HuH-7 (cell line): ENCODE data around the gene AUTS2.

Source experiments
- DNase-seq: peaks from one replicate; pipeline ENCODE4 v3.0.0; 2011; ENCODE audit warnings: low spot score

Gene AUTS2

GRCh38 chr7:69599955-69600709 is 1.9 kb downstream of the AUTS2 start:
- DNase-seq = no peak

DNA sequence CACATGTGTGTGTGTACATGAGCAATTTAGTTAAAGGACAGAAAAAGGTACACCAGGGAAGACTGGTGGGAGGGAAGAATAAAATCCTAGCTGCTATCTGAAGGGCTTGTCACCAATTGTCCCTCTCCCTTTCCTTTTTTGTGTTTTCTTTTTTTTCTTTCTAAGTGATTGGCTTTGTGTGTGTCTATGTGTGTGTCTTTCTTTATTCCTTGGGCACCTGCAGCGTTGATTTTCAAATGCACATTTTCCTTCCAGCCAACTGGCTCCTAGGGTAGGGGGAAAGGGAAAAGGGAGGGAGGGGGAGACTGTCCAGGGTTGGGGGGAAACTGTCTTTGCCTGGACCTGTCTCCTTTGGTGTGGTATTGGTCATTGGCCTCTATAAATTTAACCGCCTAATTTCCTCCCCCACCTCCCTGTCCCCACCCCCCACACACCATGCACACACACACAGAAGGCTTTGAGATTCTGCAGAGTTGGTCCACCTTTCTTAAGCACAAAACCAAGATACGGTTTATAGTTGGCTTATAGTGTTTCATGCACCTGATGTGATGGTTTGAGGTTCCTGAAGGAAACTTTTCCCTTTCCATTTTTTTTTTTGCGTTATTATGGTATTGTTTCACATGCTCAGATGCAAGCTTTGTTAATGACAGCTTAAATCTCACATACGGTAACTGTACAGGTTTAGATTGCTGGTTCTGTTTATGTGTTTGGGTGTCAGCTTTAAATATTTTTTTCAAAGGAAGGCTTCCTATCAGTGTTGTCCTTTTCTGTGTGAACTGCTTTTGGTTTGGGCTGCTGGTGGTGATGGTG is 2.6 kb downstream of the AUTS2 start:
- no peak for DNase-seq

- DNase-seq = no peak
Observed at GRCh38 chr7:69602522-69602921, 4.2 kb downstream of the AUTS2 start.

DNA sequence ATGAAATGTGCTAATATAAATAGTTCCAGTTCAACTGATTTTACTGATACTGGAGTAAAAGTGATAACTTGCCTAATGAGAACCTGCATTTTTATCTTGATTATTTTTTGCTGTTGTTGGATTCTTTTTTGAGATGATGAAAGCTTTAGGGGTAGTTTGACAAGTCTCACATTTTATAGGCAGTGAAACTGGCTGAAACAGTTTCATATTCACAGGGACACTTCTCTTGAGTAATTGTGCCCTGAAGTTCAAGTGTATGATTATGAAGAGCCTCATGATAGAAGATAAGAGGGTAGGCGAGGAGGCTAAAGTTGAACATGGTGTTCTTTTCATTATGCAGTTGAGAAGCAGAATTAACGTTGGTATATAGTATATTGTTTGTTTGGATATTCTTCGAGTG is 5.1 kb downstream of the AUTS2 start:
- DNase-seq = no peak

DNA sequence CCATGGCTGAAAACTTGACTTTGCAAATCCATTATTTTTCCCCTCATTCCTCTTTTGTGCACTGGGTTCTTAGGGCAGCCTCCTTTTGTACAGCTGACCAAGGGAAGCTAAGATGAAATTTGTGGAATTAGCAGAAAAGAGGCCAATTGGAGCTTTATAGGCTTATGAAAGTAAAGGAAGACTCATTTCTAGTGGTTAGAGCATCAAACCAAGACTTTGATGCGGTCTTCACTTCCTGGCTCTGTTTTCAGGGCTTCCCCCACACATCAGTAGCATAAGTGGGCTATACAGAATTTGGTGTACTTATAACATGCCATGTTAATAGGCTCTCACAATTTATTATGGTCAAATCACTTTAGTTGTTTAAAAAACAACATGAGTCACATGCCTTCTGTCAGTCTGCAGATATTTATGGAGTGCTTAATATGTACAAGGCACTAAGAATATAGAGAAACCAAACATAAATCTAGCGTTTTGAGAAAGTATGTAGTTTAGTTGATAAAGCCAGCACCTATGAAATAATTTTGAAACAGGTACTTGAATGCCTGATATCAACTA is 5.7 kb downstream of the AUTS2 start:
- no peak for DNase-seq

- no peak for DNase-seq
Observed at GRCh38 chr7:69605070-69605469, 6.8 kb downstream of the AUTS2 start.

- no peak for DNase-seq
Observed at GRCh38 chr7:69605546-69605945, 7.3 kb downstream of the AUTS2 start.

DNA sequence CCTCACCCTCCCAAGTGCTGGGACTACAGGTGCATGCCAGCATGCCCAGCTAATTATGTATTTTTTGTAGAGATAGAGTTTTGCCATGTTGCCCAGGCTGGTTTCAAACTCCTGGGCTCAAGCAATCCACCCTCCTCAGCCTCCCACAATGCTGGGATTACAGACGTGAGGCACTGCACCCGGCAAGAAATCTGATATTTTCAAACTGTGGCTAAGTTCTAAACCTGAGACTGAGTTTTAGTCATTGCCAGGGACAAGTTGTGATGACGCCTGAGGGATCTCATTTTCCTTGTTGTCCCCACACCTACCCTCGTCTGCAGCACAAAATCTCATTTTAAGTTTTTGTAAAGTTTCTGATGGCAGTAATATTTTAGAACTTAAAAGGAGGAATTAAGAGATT is 9.8 kb downstream of the AUTS2 start:
- DNase-seq = no peak

DNA sequence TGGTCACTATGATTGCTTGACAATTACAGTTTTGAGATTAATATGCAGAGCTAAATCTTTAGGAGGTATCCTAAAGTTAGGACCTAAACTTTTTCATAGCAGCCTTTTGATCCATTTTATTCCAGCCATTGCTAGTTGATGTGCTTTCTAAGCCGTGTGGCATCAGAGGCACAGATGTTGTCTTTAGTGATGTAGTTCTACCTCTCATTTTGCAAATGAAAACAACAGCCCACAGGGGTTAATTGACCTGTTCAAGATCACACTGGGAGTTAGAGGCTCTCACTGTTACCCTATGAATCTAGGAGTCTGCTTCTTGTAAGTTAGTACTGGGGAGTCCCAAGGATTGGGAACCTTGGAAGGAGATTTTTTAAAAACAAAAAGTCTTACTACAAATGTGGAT is 10.6 kb downstream of the AUTS2 start:
- DNase-seq = no peak

- DNase-seq = no peak
Observed at GRCh38 chr7:69609541-69610373, 11.5 kb downstream of the AUTS2 start.

GRCh38 chr7:69610374-69611084 is 12.3 kb downstream of the AUTS2 start:
- no peak for DNase-seq

GRCh38 chr7:69612981-69613380 is 14.7 kb downstream of the AUTS2 start:
- no peak for DNase-seq

- no peak for DNase-seq
Observed at GRCh38 chr7:69613846-69614245, 15.6 kb downstream of the AUTS2 start.

- DNase-seq = no peak
Observed at GRCh38 chr7:69615685-69616084, 17.4 kb downstream of the AUTS2 start.

GRCh38 chr7:69617364-69617763 is 19.1 kb downstream of the AUTS2 start:
- no peak for DNase-seq

- no peak for DNase-seq
Observed at GRCh38 chr7:69619054-69619453, 20.8 kb downstream of the AUTS2 start.

- DNase-seq = no peak
Observed at GRCh38 chr7:69619635-69620034, 21.4 kb downstream of the AUTS2 start.

DNA sequence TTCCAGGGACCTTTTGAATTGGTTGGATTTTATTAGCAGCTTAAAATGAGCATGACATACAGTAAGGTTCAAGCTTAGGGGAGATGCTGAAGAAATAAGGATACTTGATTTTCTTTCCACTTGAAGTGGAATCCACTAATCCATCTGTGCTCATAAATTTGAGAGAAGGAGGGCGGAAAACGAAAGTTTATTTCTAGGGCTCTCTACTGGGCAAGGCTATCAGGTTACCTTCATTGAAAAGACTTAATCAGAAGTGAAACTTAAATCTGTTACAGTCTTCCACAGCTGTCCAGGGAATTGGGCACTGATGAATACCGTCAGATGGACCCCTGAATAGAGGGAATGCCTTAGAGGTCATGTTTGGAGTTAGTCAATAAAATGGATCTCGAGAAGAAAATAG is 21.8 kb downstream of the AUTS2 start:
- no peak for DNase-seq

DNA sequence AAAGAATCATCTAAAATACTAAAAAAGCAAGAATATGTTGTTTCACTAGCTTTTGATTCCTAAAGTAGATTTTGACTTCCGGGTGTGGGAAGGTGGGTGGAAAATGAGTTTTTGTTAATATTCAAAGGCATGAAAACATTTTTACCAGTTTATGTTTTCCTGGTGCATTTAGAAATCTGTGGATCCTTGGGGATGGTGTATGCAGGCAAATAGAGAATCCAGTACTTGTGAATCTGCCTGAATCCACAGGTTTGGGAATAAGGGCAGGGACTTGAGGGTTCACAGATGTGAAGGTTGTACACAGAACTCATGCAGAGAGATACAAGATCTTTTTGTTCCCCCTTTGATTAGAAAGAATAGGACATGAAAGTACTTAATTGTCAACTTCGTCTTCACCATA is 22.4 kb downstream of the AUTS2 start:
- DNase-seq = no peak

DNA sequence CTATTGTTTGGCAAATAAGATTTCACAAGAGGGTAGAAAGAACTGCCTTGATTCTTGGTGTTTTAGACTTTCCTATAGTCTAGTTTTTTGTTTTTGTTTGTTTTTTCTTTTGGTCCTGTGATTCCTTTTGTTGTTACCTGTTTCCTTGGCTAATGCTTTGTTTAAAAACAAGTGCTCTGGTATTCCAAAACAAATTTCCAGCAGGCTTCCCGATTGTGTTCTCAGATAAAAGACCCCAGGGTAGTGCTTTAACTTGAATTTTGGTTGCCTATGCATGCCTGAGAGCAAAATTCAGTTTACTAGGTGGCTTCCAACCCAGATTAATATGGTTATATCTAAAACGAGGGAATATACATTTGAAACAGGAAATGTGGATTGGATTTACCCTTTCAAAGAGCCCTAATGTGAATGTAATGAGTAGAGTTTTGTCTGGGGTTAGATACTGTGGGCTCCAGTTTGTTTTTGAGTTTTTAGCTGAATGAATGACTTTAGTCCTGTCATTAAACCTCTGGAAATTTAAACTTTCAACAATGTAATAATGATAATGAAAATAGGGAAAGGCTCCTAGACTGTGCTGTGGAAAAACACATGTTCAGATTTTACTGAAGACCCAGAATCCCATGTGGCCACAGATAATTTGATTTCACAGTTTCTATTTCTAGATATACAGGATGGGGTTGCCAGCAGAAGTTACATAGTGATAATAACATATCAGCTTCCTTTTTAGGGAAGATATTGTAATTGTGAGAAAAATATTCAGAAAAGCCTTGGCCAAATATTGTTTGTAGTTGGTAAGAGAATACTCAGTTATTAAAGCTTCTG is 23.9 kb downstream of the AUTS2 start:
- no peak for DNase-seq

- no peak for DNase-seq
Observed at GRCh38 chr7:69622960-69623359, 24.7 kb downstream of the AUTS2 start.
